ENCODE measurements around the gene ZC3H15.
"Not testable (repeated sequence)": the region's sequence is repeated elsewhere in the genome, so short reads cannot be mapped to it uniquely, and the experiment has no call there.

ZC3H15 gene

GRCh38 chr2:186485871-186486650 lies at the start of gene ZC3H15:
Gene ZC3H15 (plus strand): TSS chr2:186486260. CDS start chr2:186486383, 123 bp downstream.
- TF ChIP-seq, protein P1, sequence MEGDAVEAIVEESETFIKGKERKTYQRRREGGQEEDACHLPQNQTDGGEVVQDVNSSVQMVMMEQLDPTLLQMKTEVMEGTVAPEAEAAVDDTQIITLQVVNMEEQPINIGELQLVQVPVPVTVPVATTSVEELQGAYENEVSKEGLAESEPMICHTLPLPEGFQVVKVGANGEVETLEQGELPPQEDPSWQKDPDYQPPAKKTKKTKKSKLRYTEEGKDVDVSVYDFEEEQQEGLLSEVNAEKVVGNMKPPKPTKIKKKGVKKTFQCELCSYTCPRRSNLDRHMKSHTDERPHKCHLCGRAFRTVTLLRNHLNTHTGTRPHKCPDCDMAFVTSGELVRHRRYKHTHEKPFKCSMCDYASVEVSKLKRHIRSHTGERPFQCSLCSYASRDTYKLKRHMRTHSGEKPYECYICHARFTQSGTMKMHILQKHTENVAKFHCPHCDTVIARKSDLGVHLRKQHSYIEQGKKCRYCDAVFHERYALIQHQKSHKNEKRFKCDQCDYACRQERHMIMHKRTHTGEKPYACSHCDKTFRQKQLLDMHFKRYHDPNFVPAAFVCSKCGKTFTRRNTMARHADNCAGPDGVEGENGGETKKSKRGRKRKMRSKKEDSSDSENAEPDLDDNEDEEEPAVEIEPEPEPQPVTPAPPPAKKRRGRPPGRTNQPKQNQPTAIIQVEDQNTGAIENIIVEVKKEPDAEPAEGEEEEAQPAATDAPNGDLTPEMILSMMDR (IDR thresholded peaks at IDR 0.05; ENCODE audit: insufficient read depth, low read length, poor library complexity, severe bottlenecking): no peak
- peak; percentile 99 for DNase-seq (ENCODE audit: extremely low read depth, insufficient read length)
- no peaks in the 10 kb centered on the region for H3K36me3 ChIP-seq (ENCODE audit: control insufficient read depth, insufficient read depth, low read length)

DNA sequence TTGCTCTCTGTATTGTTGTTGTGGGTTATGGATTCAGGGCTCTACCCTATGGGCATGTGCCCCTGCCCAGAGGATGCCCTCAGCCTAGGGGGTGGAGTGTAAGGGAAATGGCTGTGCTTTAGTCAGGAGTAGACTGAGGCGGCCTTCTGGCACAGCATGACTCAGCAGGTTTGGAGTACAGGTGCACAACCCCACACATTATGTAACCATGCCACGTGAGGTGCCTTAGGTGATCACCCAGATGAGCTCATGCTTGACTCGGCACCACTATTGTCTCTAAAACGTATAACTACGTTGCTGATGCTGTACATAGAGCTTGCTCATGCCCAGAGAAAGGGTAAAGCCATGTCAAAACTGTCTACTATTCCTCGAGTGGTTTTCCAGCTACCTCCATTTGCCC lies 48.3 kb upstream of the ZC3H15 start:
- no peak for DNase-seq (ENCODE audit: extremely low read depth, insufficient read length)
- TF ChIP-seq, protein P1 (IDR thresholded peaks at IDR 0.05; ENCODE audit: insufficient read depth, low read length, poor library complexity, severe bottlenecking): no peak
- Histone ChIP-seq H3K36me3 (ENCODE audit: control insufficient read depth, insufficient read depth, low read length) (no peaks in the 10 kb centered on the region; the same call in 1 of the 2 replicates), H3K4me3 (replicated peaks; ENCODE audit: low read depth, low read length) (no peak overlapping the region), H3K27me3 (replicated peaks; ENCODE audit: control insufficient read depth, insufficient read depth, low read length) (no peaks in the 10 kb centered on the region)

More at GRCh38 chr2:186485871-186486650, at the start of gene ZC3H15:
- Histone ChIP-seq H3K27me3 (replicated peaks; ENCODE audit: control insufficient read depth, insufficient read depth, low read length) (no peaks in the 10 kb centered on the region), H3K4me3 (replicated peaks; ENCODE audit: low read depth, low read length) (peak within 1 kb of the TSS; percentile 89)

DNA sequence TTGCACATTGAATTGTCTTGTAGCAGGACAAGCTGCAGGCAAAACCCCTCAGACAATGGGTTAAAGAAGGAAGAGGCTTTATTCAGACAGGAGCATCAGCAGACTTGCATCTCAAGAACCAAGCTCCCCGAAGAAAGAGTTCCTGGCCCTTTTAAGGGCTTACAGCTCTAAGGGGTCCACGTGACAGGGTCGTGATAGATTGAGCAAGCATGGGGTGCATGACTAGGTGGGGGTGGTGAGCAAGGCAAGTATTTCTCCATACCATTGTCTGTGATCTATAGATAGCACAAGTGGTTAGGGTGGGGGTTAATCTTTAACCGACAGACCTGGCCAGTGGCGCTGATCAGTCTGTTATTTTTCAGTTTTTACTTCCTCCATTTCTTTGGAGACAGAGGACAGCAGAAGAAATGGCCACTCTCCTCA lies 46.4 kb upstream of the ZC3H15 start:
- not testable (repeated sequence) for H3K27me3 ChIP-seq (replicated peaks; ENCODE audit: control insufficient read depth, insufficient read depth, low read length); H3K4me3 ChIP-seq (replicated peaks; ENCODE audit: low read depth, low read length); DNase-seq (ENCODE audit: extremely low read depth, insufficient read length); H3K36me3 ChIP-seq (ENCODE audit: control insufficient read depth, insufficient read depth, low read length)

GRCh38 chr2:186440506-186440905 lies 45.6 kb upstream of the ZC3H15 start:
- H3K27me3 ChIP-seq (replicated peaks; ENCODE audit: control insufficient read depth, insufficient read depth, low read length): no peaks in the 10 kb centered on the region
- no peaks in the 10 kb centered on the region for H3K36me3 ChIP-seq (ENCODE audit: control insufficient read depth, insufficient read depth, low read length)
- TF ChIP-seq, protein P1 (IDR thresholded peaks at IDR 0.05; ENCODE audit: insufficient read depth, low read length, poor library complexity, severe bottlenecking): no peak
- no peak overlapping the region for H3K4me3 ChIP-seq (replicated peaks; ENCODE audit: low read depth, low read length)
- no peak for DNase-seq (ENCODE audit: extremely low read depth, insufficient read length)

GRCh38 chr2:186442885-186443284 lies 43.2 kb upstream of the ZC3H15 start:
- no peak overlapping the region for H3K4me3 ChIP-seq (replicated peaks; ENCODE audit: low read depth, low read length)
- no peak for DNase-seq (ENCODE audit: extremely low read depth, insufficient read length)
- TF ChIP-seq, protein P1 (IDR thresholded peaks at IDR 0.05; ENCODE audit: insufficient read depth, low read length, poor library complexity, severe bottlenecking): no peak
- no peaks in the 10 kb centered on the region for H3K27me3 ChIP-seq (replicated peaks; ENCODE audit: control insufficient read depth, insufficient read depth, low read length)
- no peaks in the 10 kb centered on the region for H3K36me3 ChIP-seq (ENCODE audit: control insufficient read depth, insufficient read depth, low read length)

GRCh38 chr2:186443851-186444250 lies 42.2 kb upstream of the ZC3H15 start:
- H3K36me3 ChIP-seq (ENCODE audit: control insufficient read depth, insufficient read depth, low read length): no peaks in the 10 kb centered on the region
- no peaks in the 10 kb centered on the region for H3K27me3 ChIP-seq (replicated peaks; ENCODE audit: control insufficient read depth, insufficient read depth, low read length)
- no peak for DNase-seq (ENCODE audit: extremely low read depth, insufficient read length)
- TF ChIP-seq, protein P1 (IDR thresholded peaks at IDR 0.05; ENCODE audit: insufficient read depth, low read length, poor library complexity, severe bottlenecking): no peak
- no peak overlapping the region for H3K4me3 ChIP-seq (replicated peaks; ENCODE audit: low read depth, low read length)

Measured in GM06990 (cell line).